Stimulated activated CD8-positive, alpha-beta memory T cell treated with anti-CD3 and anti-CD28 coated beads, Interleukin-7, amount 100 ng/mL, for 48 hours (primary cell): Measurements from ENCODE around the gene ZNF12.

Source experiments
- DNase-seq, 2 donors: peaks; one replicate each; pipeline ENCODE4 v3.0.0-alpha.2; 2020; ENCODE audit warnings: low read depth in 1 of 2; ENCODE audit errors: extremely low read depth in 1 of 2

The ZNF12 gene

DNA sequence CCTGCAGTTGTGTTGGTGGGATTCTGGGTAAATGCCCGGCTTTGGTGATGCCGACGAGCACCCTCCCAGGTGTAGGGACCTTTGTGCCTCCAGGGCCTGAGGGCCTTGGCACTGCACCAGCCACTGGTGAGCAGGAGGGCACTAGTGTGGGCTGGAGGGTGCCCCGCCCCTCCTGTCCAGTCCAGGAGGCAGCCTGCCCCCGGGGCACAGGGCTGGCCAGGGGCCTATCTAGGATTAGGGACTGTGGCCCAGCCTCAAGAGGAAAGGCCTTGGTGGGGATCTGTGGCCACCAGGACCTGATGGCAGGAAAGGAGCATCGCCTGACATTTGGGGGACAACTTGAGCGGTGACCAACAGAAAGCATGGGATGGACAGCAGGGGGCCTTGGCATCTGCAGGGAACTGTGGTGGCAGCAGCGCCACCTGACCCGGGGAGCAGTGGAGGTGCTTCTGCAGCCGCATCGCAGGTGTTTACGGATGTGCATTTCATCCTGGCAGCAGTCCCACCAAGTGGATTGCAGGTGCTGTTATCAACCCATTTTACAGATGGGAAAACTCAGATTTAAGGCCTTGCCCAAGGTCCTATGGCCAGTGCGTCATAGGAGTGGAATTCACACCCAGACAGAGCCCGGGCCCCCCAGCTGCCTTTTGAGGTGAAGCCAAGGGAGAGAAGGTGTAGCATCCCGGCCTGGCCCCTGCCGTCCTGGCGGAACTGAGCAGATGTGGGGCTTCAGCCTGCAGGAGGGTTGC lies 58.5 kb downstream of the ZNF12 start:
- no peak for DNase-seq

GRCh38 chr7:6647541-6647940 lies 59.2 kb downstream of the ZNF12 start:
- DNase-seq, result no peak

DNA sequence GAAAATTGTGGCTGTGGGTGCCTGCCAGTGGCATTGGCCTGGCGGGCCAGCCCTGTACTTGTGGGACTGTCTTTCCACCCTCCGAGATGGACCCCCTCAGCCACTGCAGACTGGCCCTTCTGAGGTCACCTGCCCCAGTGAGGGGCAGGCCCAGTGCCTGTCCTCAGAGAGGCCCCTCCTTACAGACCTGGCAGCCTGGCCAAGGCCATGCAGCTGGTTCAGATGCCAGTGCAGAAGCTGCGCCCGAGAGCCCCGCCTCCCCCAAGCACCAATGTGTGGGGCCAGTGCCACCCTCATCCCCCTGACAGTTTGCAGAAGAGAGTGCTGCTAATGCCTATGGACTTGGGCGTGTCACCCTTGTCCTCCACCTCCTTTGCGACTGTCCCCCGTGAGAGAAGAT lies 59.7 kb downstream of the ZNF12 start:
- no peak for DNase-seq

GRCh38 chr7:6646465-6646864 lies 60.3 kb downstream of the ZNF12 start:
- DNase-seq, result no peak

DNA sequence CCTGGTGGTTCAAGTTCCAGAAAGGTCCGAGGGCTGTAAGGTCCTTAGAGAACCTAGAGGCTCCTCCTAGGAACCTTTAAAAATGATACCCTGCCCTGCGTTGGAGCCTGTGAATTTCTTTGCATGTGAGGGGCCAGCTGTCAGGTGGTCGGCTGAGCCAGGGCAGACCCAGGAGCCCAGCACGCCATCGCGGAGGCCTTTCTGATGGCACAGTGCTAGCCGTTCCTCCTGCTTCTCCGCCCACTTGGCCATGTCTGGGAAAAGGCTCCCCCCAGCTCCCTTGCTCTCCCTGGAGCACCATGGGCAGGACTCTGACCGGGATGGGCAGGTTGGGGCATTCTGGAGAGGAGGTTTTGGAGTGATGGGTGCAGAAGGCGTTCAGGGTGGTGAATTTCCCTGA lies 62.0 kb downstream of the ZNF12 start:
- no peak for DNase-seq

GRCh38 chr7:6643915-6644625 lies 62.7 kb downstream of the ZNF12 start:
- DNase-seq, result no peak

DNA sequence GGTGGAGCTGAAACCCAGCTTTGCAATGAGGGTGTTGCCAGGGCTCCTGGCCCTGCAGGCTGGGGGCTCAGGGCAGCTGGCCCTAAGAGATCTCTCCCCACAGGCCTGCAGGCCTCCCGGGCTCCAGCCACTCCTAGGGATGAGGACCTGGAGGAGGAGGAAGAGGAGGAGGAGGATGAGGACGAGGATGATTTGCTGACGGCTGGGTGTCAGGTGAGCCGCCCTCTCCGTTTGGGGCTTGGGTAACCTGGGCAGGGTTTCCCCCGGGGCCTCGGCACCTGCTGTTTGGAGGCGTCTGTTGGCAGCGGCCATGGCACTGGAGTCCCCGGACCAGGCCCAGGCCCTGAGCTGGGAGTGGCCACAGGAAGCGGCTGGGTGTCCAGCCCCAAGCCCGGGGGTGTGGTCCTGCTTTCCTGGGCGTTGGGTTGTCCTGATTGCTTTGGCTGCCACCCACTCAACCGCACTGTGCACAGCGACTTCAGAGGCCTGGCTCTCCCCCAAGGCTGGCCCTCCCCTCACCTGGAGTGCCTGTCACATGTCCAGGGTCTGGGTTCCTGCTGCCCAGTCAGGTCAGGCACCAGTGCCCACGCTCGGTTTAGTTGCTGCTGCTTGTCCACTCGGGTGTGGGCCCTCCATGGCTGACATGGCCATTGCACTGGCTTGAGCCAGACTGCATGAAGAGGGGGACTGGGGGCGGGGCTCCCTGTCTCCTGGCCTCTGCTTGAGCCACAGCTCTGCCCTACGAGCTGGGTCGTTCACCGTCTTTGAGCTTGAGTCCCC lies 63.7 kb downstream of the ZNF12 start:
- DNase-seq, result no peak

DNA sequence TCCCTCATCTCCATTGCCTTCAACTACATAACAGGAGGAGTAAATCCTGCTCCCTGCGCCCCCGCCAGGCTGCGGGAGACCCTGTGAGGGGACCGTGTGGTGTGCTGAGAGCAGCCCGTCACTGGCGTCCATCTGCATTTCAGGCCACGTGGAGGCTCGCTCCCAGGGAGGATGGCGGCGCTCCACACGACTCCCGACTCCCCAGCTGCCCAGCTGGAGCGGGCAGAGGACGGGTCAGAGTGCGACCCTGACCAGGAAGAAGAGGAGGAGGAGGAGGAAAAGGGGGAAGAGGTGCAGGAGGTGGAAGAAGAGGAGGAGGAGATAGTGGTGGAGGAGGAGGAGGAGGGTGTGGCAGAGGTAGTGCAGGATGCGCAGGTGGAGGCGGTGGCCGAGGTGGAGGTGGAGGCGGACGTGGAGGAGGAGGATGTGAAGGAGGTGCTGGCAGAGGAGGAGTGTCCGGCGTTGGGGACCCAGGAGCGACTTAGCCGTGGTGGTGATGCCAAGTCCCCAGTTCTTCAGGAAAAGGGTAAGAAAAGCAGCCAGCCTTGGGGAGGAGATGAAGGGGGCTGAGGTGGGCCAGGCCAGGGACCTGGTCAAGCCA lies 64.4 kb downstream of the ZNF12 start:
- DNase-seq, result no peak

GRCh38 chr7:6641305-6642035 lies 65.3 kb downstream of the ZNF12 start:
- no peak for DNase-seq

DNA sequence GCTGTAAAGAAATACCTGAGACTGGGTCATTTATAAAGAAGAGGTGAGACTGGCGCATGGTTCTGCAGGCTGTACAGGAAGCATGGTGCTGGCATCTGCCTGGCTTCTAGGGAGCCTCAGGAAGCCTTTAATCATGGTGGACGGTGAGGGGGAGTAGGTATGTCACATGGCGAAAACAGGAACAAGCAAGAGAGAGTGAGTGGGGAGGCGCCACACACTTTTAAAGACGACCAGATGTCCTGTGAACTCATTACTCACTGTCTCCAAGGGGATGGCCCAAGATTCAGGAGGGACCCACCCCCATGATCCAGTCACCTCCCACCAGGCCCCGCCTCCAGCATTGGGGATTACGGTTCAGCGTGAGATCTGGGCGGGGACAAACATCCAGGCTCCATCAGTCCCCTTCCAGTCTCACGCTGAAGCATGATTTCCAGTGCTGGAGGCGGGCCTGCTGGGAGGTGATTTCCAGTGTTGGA lies 66.5 kb downstream of the ZNF12 start:
- no peak for DNase-seq

- no peak for DNase-seq
Measured at GRCh38 chr7:6639627-6640026, 67.1 kb downstream of the ZNF12 start.

GRCh38 chr7:6639032-6639431 lies 67.7 kb downstream of the ZNF12 start:
- no peak for DNase-seq
